Suppressor macrophage treated with lipopolysaccharide for 4 hours (primary cell): ENCODE data around the gene HOOK1.

Experiments used
- DNase-seq: peaks from one replicate; pipeline ENCODE4 v3.0.0-alpha.2; 2020

The HOOK1 gene

GRCh38 chr1:59814901-59815825, at the start of gene HOOK1:
HOOK1 (plus strand) TSS chr1:59814949; CDS start chr1:59815118, 169 bp downstream.
- DNase-seq: no peak

- DNase-seq: no peak
These were observed 49.6 kb upstream of the HOOK1 start for GRCh38 chr1:59765011-59765730.

GRCh38 chr1:59766227-59766855, 48.4 kb upstream of the HOOK1 start:
- DNase-seq: no peak

- DNase-seq: no peak
These were observed 47.6 kb upstream of the HOOK1 start for GRCh38 chr1:59767119-59767518.

GRCh38 chr1:59768792-59769735, 45.7 kb upstream of the HOOK1 start:
- no peak for DNase-seq

GRCh38 chr1:59769736-59770095, 45.0 kb upstream of the HOOK1 start:
- DNase-seq: no peak

GRCh38 chr1:59771361-59771760, 43.4 kb upstream of the HOOK1 start:
- no peak for DNase-seq

- no peak for DNase-seq
These were observed 39.3 kb upstream of the HOOK1 start for GRCh38 chr1:59775480-59775879.

GRCh38 chr1:59776960-59777852, 37.5 kb upstream of the HOOK1 start:
- no peak for DNase-seq

- DNase-seq: no peak
These were observed 34.8 kb upstream of the HOOK1 start for GRCh38 chr1:59779949-59780348.

GRCh38 chr1:59788825-59789224, 25.9 kb upstream of the HOOK1 start:
- no peak for DNase-seq

GRCh38 chr1:59798600-59798999, 16.1 kb upstream of the HOOK1 start:
- no peak for DNase-seq

GRCh38 chr1:59803458-59804038, 11.2 kb upstream of the HOOK1 start:
- no peak for DNase-seq

GRCh38 chr1:59804301-59804700, 10.4 kb upstream of the HOOK1 start:
- DNase-seq: no peak

- DNase-seq: no peak
These were observed 9.2 kb upstream of the HOOK1 start for GRCh38 chr1:59805554-59805953.

GRCh38 chr1:59814180-59814900, 409 bp upstream of the HOOK1 start:
- DNase-seq: no peak

GRCh38 chr1:59815892-59816291, 1.1 kb downstream of the HOOK1 start:
- DNase-seq: no peak

GRCh38 chr1:59816318-59816878, 1.6 kb downstream of the HOOK1 start:
- DNase-seq: no peak

GRCh38 chr1:59819566-59820438, 5.1 kb downstream of the HOOK1 start:
- DNase-seq: no peak
